ENCODE measurements around the gene DNAJB6. TPM values are rescaled to one million over a fixed set of nuclear protein-coding genes. Genes with fewer than 3 reads are reported as not detected.
A peak's percentile ranks its signal among the peaks of the same experiment; 100 is the strongest.

The DNAJB6 gene
- total RNA-seq, 1 donor from 2014 or later: 103 TPM

DNA sequence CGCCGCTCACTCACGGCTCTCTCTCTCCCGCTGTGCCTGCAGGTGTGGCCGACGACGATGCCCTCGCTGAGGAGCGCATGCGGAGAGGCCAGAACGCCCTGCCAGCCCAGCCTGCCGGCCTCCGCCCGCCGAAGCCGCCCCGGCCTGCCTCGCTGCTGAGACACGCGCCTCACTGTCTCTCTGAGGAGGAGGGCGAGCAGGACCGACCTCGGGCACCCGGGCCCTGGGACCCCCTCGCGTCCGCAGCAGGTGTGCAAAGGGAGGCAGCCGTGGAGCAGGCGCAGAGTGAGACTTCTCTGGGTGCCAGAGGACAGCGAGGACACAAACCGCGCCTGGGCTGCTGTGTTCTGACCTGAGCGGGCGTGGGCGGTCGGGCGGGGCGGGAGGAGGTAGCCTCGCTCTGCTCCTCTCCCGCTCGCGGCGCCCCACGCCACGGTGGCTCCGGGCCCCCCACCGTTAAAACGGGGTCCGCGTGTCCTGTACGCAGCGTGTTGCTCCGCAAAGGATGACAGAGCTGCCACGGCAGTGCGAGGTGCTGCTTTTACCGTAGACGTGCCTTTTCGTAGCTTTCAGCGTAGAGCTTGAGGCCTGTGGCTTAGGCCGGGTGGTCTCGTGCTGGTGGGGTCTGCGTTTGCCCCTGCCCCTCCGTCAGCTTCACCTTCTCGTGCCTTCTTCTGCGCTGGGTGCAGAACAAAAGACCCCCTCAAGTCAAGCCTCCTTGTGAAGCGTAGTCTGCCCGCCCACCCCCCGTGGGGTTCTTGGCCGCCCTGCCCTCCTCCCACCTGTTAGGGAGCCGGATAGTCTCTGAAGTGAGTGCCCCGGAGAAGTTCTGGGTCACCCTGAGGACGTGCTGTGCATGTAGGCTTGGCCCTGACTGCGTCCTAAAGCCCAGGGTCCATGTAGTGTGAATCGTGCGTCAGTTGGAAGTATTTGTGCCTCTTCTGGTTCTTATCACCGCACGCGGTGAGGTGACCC lies 73.2 kb downstream of the DNAJB6 start:
- Histone ChIP-seq H3K4me1 (peaks cover 5% of the 10 kb centered on the region), H3K27me3 (ENCODE audit: low read depth) (no peaks in the 10 kb centered on the region), H3K27ac (no peak overlapping the region), H3K36me3 (peaks cover 53% of the 10 kb centered on the region), H3K4me3 (no peak overlapping the region), H3K9me3 (no peaks in the 10 kb centered on the region)
- intact Hi-C loops (cut with DNase I): no loop called here
- DNase-seq (peak; percentile 42), ATAC-seq (no peak)
- TF ChIP-seq, protein P1, sequence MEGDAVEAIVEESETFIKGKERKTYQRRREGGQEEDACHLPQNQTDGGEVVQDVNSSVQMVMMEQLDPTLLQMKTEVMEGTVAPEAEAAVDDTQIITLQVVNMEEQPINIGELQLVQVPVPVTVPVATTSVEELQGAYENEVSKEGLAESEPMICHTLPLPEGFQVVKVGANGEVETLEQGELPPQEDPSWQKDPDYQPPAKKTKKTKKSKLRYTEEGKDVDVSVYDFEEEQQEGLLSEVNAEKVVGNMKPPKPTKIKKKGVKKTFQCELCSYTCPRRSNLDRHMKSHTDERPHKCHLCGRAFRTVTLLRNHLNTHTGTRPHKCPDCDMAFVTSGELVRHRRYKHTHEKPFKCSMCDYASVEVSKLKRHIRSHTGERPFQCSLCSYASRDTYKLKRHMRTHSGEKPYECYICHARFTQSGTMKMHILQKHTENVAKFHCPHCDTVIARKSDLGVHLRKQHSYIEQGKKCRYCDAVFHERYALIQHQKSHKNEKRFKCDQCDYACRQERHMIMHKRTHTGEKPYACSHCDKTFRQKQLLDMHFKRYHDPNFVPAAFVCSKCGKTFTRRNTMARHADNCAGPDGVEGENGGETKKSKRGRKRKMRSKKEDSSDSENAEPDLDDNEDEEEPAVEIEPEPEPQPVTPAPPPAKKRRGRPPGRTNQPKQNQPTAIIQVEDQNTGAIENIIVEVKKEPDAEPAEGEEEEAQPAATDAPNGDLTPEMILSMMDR (IDR thresholded peaks at IDR 0.05): no peak

- intact Hi-C loops (cut with DNase I): no loop called here
- H3K27ac ChIP-seq: no peak overlapping the region
- no peak overlapping the region for H3K4me3 ChIP-seq
- no peaks in the 10 kb centered on the region for H3K4me1 ChIP-seq
- H3K36me3 ChIP-seq: peaks cover 62% of the 10 kb centered on the region
- DNase-seq (peak; percentile 28), ATAC-seq (no peak)
- H3K9me3 ChIP-seq: no peaks in the 10 kb centered on the region
- no peaks in the 10 kb centered on the region for H3K27me3 ChIP-seq (ENCODE audit: low read depth)
- TF ChIP-seq, protein P1 (IDR thresholded peaks at IDR 0.05): no peak
Measured at GRCh38 chr7:157410831-157411556, 74.2 kb downstream of the DNAJB6 start.

- H3K4me3 ChIP-seq: no peak overlapping the region
- no peaks in the 10 kb centered on the region for H3K4me1 ChIP-seq
- H3K9me3 ChIP-seq: no peaks in the 10 kb centered on the region
- H3K27me3 ChIP-seq (ENCODE audit: low read depth): no peaks in the 10 kb centered on the region
- no peak overlapping the region for H3K27ac ChIP-seq
- TF ChIP-seq, protein P1 (IDR thresholded peaks at IDR 0.05): no peak
- ATAC-seq (no peak), DNase-seq (peak; percentile 41)
- H3K36me3 ChIP-seq: peaks cover 67% of the 10 kb centered on the region
- intact Hi-C loops (cut with DNase I): no loop called here
Measured at GRCh38 chr7:157411580-157411979, 74.8 kb downstream of the DNAJB6 start.

GRCh38 chr7:157412021-157412443 lies 75.2 kb downstream of the DNAJB6 start:
- H3K4me1 ChIP-seq: no peaks in the 10 kb centered on the region
- ATAC-seq: no peak
- DNase-seq: peak; percentile 17
- H3K27me3 ChIP-seq (ENCODE audit: low read depth): no peaks in the 10 kb centered on the region
- intact Hi-C loops (cut with DNase I): no loop called here
- peaks cover 67% of the 10 kb centered on the region for H3K36me3 ChIP-seq
- TF ChIP-seq, protein P1 (IDR thresholded peaks at IDR 0.05): no peak
- H3K27ac ChIP-seq: no peak overlapping the region
- H3K4me3 ChIP-seq: no peak overlapping the region
- H3K9me3 ChIP-seq: no peaks in the 10 kb centered on the region

DNA sequence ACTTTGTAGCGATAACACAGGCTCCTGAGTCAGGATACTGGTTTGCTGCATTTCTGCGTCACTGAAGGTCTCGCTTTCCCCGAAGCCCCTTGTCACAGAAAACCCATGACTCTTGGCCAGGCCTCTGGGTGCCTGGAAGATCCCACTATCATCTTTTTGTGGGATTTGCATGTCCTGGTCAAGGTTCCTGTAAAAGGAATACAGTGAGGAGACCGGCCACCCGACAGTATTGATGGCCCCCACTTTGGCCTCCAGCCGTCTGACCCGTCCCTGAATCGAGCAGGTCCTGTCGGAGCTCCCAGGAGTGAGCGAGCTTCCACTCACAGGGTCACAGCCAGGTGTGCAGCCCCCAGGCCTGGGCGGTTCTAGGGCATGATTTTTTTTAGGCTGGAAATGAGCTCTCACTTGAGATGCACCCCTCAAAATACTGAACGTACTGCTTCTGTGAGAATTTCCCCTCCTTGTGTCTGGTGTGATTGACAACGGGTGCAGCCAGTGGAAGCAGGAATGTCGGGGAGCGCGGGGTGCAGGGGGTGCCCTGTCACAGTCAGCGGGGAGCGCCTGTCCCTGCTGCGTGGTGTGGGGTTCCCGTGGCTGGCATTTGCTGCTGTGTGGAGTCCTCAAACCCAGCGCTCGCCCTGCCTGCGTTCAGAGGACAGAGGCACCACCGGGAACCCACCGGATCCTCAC lies 75.8 kb downstream of the DNAJB6 start:
- Histone ChIP-seq H3K4me1 (no peaks in the 10 kb centered on the region), H3K4me3 (no peak overlapping the region), H3K27ac (no peak overlapping the region), H3K36me3 (peaks cover 72% of the 10 kb centered on the region), H3K9me3 (no peaks in the 10 kb centered on the region), H3K27me3 (ENCODE audit: low read depth) (no peaks in the 10 kb centered on the region)
- intact Hi-C loops (cut with DNase I): no loop called here
- ATAC-seq (no peak), DNase-seq (peak; percentile 39)
- TF ChIP-seq, protein P1 (IDR thresholded peaks at IDR 0.05): no peak

All from lower lobe of right lung (tissue), 2 donors.